NCI-H1105 (cell line): ENCODE data around the gene ACTR3.
"Not testable (repeated sequence)": the region's sequence is repeated elsewhere in the genome, so short reads cannot be mapped to it uniquely, and the experiment has no call there.

ENCODE experiments used
- DNase-seq: peaks from one replicate; lab custom pipeline; 2025; lab: John Stamatoyannopoulos, UW

The ACTR3 gene

GRCh38 chr2:113905886-113906285, 16.0 kb downstream of the ACTR3 start:
- DNase-seq = no peak

- no peak for DNase-seq
Measured at GRCh38 chr2:113906647-113907046, 16.8 kb downstream of the ACTR3 start.

DNA sequence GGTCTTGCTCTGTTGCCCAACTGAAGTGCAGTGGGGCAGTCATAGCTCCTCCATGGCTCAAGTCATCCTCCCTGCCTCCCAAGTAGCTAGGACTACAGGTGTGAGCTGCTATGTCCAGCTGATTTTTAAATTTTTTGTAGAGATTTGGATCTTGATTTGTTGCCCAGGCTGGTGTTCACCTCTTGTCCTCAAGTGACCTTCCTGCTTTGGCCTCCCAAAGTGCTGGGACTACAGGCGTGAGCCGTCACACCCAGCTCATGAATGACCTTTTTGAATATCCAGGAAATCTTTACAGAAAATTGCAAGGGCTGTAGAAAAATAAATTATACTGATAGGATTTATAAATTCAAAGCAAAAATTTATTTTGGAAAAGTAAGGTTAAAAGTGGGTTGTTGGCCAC, 17.4 kb downstream of the ACTR3 start:
- DNase-seq = no peak

DNA sequence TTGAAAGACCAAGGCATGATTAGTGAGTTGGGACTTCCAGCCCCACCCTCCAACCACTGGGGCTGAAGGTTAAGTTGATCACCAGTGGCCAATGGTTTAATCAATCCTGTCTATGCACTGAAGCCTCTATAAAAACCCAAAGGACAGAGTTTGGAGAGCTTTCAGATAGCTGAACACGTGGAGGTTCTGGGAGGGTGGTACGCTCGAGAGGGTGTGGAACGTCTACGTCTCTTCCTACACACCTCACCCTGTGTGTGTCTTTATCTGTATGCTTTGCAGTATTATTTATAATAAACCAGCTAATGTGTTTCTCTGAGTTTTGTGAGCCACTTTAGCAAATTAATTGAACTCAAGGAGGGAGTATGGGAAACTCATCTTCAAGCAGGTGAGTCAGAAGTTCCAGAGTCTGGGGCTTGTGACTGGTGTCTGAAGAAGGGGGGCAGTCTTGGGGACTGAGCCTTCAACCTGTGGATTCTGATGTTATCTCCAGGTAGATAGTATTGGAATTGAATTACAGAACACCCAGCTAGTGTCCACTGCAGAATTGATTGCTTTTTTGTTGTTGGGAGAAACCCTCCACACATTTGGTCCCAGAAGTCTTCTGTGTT, 20.3 kb downstream of the ACTR3 start:
- DNase-seq = no peak

DNA sequence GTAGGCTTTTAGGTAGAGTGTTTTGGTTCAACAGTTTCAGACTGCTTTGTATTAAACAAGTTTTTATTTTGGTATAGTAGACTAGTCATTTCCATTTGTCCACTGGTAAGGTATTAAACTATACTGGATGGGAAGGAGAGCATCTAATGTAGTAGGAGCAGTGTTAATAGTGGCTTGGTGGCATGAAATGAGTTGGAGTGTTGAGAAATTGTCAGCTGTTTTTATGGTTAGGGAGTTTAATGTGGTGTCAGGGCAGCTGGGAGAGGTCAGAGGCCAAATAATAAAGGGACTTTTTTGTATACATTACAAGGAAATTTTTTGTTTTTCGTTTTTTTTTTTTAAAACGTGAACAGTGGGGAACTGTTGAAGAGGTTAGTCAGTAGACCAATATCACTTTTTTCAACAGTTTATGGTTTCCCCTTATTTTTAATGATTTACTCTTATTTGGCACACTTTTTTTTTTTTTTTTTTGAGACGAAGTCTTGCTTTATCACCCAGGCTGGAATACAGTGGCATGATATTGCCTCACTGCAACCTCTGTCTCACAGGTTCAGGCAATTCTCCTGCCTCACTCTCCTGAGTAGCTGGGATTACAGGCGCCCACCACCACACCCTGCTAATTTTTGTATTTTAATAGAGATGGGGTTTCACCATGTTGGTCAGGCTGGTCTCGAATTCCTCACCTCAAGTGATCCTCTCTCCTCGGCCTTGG, 21.2 kb downstream of the ACTR3 start:
- DNase-seq = no peak

DNA sequence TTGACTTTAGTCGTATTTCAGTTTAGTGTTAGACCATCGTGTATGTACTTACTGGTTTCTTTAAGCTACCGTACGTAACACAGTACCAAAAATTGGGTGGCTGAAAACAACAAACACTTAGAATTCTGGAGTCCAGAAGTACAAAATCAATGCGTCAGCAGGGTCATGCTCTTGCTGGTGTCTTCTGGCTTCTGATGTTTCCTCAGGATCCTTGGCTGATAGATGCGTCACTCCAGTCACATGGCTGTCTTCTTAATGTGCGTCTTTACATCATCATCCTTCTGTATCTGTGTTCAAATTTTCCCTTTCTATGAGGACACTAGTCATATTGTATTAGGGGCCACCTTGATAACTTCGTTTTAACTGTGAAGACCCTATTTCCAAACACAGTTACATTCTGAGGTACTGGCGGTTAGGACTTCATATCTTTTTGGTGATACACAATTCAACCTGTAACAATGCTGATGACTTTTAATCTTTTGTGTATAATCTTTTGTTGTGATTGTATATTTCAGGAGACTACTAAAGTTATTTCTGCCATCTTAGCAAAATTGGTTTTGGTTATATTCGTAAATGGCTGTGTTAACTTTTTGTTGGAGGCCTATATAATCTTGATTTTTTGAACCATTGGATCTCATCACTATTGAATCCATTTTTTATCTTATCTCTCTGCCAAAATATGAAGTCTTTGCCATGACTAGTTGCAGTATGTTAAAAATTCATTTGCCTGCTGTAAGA, 25.4 kb downstream of the ACTR3 start:
- DNase-seq = no peak

- DNase-seq = no peak
Measured at GRCh38 chr2:113918229-113918628, 28.3 kb downstream of the ACTR3 start.

GRCh38 chr2:113920996-113921395, 31.1 kb downstream of the ACTR3 start:
- no peak for DNase-seq

DNA sequence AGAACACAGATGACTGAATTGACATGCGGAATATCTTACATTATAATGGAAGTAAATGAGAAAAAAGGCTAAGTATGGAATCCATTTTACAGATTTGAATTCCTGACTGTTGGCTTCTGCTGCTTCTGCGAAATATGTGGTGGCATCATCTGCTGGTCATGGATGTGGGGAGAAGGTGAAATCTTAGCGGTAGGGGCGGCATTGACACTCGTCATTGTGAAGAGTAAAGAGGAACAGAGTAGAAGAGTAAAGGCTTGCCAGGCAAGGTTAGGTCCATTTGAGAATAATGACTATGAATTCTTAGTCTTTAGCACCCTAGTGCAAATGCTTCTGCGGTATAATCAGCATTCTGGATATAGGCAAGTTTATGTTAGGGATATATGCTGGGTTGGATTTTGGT, 32.4 kb downstream of the ACTR3 start:
- no peak for DNase-seq

DNA sequence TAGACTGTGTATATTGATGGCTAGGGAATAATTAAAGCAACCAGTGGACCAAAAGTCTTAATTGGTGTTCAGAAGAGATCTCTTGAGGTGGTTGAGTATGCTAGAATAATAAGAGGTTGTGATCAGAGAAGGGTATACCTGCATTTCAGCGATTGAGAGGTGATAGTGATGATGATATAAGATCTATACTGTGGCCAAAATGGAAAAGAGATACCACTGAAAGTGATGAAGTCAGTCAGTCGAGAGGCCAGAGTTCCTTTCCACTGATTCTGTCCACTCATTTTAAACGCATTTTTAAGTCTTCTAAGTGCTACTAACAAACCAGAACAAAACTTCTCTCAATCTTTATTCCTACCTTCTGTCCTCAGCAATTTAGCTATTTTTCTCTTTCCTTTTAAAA, 32.9 kb downstream of the ACTR3 start:
- DNase-seq = no peak

DNA sequence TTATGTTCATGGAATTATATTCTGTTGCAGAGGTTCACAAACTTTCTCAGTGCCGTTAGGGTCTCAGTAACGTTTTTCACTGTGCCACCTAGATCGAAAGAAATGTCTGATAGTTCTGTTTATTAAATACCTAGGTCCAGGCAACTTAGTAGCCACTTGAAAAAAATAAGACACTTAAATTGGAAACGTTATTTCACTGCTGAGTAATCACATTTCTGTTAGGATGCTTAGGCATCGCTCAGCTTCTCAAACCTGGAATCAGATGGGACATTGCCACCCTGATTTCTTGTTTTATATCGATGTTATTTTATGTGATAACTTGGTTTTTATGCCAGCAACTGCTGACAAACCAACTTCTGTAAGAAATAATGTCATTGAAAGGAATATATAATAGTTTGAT, 36.0 kb downstream of the ACTR3 start:
- no peak for DNase-seq

- DNase-seq = no peak
Measured at GRCh38 chr2:113926314-113926713, 36.4 kb downstream of the ACTR3 start.

DNA sequence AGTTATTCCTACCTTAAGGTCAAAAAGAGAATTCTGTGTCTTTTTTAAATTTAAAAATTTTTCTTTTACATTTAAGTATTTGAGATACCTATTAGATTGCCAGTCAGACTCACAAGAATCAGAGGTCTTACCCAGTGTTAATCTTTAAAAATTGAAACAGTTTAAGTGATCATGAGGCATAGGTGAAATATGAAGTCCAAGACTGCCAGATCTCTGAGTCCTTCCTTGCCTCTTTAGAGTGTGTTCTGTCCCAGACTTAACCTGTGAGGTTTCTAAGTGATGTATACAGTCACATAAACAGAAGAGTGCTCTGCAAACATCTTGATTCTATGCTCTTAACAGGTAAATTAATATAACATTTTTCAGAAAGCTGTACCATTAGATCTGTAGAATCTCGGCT, 40.6 kb downstream of the ACTR3 start:
- no peak for DNase-seq

- DNase-seq = no peak
Measured at GRCh38 chr2:113937501-113937900, 47.6 kb downstream of the ACTR3 start.

DNA sequence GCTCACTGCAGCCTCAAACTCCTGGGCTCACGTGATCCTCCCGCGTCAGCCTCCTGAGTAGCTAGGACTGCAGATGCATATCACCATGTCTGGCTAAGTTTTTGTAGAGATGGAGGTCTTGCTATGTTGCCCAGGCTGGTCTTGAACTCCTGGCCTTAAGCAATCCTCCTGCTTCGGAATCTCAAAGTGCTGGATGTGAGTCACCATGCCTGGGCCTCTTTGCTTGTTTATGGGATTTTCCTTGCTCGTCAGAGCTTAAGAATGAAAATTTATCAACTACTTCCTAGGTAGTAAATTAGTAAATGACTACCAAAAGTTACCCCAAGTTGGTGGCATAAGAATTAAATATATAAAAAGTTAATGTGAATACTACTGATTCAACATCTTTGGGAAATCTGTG, 51.0 kb downstream of the ACTR3 start:
- DNase-seq = no peak

DNA sequence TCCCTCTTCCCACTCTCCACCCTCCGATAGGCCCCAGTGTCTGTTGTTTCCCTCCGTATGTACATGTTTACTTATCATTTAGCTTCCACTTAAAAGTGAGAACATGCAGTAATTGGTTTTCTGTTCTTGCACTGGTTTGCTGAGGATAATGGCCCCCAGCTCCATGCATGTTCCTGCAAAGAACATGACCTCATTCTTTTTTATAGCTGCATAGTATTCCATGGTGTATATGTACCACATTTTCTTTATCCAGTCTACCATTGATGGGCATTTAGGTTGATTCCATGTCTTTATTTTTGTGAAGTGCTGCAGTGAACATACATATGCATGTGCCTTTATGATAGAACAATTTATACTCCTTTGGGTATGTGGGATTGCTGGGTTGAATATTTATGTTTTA, 55.9 kb downstream of the ACTR3 start:
- not testable (repeated sequence) for DNase-seq

- DNase-seq = not testable (repeated sequence)
Measured at GRCh38 chr2:113950906-113951305, 61.0 kb downstream of the ACTR3 start.

- DNase-seq = no peak
Measured at GRCh38 chr2:113961000-113961399, 71.1 kb downstream of the ACTR3 start.

GRCh38 chr2:113962692-113963480, 73.0 kb downstream of the ACTR3 start:
- DNase-seq = no peak

- DNase-seq = no peak
Measured at GRCh38 chr2:113963965-113964364, 74.1 kb downstream of the ACTR3 start.

GRCh38 chr2:113964436-113964835, 74.5 kb downstream of the ACTR3 start:
- no peak for DNase-seq

GRCh38 chr2:113965228-113965627, 75.3 kb downstream of the ACTR3 start:
- DNase-seq = no peak

DNA sequence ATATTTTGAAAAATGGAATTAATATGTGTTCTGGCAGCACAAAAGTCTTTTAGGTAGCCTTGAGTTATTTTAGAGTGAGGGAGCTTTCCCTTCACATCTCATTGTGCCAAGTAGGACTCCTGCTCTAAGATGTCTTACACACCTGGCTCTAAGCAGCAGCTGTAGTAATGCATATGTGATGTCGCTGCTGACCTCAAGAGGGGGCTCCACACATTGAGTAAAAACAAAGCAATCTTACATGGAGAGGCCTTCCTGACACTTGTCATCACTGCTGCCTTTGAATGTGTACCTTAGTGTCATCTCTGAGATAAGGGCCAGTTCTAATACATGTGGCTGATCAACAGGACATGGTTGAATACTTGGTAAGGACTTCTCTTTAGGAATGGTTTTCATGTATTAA, 75.8 kb downstream of the ACTR3 start:
- peak; percentile 24 for DNase-seq
